Measurements from ENCODE around the gene CLTRN. TPM values are rescaled to one million over a fixed set of nuclear protein-coding genes. Genes with fewer than 3 reads are reported as not detected.
A peak's percentile ranks its signal among the peaks of the same experiment; 100 is the strongest.
"Not testable (repeated sequence)": the region's sequence is repeated elsewhere in the genome, so short reads cannot be mapped to it uniquely, and the experiment has no call there.

Gene CLTRN
- polyA plus RNA-seq, 10 donors, result 0.15 to 0.74 (median 0.49) TPM

DNA sequence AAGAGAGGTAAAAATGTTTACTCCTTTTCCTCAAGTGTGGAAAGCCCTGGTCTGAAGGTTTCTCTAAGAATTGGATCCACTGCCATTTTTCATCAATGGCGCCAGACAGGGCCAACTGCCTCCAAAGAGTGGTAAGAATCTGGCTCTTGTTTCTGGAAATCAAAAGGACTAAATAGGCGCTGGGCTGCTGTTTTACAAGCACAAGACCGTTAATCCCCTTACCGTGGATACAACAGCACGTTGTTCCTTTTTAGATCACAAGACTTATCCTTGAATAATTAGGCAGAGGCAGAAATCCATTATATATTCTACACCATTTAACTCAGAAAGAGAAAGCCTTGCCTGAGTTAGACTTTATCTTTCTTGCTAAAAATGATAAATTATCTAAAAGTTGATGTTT lies 10.6 kb downstream of the CLTRN start:
- no peak for DNase-seq

DNA sequence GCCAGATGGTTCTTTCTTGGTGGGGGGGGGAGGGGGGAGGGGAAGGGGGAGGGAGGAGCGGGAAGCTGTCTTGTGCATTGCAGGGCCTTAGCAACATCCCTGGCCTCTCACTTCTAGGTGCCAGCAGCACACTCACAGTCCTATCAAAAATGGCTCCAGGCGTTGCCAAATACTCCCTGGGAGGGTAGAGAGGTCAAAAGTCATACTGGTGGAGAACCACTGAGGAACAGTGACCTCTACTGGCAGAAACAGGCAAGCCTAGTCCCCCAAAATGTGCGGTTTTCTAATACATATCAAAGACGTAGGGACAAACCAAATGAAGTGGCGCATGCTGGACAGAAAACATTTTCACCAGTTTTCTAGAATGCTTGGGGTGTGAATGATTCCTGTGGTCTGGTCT lies 17.1 kb downstream of the CLTRN start:
- not testable (repeated sequence) for DNase-seq

DNA sequence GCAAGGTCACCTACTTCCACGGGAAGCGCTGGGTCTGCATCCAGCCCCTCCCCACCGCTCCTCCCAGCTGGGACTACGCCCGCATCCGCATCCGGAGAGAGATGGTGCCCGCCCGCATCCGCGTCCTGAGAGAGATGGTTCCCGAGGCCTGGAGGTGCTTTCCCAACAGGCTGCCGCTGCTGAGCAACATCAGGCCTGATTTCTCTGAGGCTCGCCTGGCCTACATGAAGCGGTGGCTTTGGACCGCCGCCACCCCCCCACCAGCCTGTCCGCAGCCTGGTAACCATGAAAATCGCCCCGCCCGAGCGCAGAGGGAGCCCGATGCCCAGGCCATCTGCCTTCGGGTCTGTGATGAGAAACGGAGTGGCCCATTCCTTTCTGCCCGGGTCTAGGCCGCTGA lies 18.1 kb downstream of the CLTRN start:
- no peak for DNase-seq

DNA sequence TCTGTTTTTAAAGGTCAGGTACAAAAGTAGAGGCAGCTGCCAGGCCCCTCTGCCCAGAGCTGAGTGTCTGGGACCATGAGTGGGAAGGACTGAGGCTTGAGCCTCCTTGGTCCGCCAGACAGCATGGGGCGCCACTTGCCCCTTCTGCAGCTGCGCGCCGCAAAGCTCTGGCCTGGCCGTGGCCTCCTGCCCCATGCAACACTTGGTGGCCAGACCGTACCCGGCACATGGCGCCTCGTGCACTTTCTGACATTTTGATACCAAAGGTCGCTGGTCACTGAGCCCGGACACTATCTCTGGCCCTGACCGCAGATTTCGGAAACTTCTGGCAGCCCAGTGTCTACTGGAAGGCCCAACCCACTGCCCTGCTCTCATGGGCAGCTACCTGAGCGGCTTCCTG lies 18.6 kb downstream of the CLTRN start:
- DNase-seq, result no peak

DNA sequence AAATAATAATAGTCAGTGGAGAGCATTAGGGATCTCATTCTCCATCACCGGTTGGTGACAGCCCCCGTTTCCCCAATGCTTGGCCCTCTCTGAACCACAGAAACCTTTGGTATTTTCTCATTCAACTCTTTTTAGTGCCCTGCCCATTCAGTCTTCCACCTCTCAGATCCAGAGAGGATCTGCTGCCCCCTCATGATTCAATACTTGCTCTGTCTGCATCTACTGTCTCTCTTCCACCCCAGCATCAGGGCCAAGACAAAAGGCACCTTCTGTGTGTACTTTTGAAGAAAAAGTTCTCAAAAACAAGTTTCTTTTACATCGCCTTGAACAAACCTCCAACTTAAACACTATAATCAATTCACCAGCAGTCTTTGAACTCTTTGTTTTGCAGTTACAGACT lies 19.3 kb downstream of the CLTRN start:
- DNase-seq, result no peak

DNA sequence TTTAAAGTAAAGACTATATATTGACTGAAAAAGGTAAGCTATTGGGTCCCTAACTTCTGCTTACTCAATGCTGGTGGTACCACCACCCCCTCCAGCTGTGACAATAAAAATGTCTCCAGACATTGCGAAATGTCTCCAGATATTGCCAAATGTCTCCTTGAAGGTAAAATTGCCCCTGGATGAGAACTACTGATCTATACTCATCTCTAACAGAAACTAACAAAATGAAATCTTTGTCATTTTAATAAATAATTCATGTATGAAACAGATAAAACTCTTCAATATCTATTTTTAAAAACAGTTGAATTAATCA lies 20.1 kb downstream of the CLTRN start:
- DNase-seq, result no peak

DNA sequence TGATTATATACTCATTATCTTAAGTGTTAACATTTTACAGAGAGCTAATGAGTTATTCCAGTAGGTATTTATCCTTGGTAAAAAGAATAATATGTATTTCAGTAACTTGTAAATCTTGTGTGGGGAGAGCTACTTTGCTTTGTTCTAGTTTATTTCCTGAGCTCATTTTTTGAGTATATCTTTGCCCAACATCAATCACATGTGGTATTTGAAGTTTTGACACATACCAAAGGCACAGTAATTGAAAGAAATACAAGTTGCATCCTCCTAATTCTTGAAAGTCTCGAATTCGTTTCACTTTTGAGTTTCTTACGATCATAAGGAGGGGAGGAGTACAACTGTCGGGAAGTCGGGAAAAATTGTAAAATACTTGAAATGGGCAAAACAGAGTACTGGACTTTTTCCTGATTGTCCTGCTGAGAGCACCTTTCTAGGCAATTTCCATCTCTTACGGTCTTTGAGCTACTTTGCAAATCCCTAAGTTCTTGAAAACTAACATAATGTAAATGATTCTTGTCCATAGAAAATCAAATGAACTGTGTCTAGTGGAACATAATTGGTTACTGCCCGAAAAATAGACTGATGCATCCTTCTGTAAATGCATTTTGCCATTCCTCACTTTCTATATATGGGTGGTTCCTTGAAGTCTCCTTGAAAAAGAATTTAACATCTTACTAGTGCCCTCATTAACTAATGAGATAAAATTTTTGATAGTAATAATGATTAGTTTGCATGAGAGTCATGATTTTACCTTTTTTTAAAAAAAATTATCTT lies 20.6 kb downstream of the CLTRN start:
- DNase-seq, result no peak

DNA sequence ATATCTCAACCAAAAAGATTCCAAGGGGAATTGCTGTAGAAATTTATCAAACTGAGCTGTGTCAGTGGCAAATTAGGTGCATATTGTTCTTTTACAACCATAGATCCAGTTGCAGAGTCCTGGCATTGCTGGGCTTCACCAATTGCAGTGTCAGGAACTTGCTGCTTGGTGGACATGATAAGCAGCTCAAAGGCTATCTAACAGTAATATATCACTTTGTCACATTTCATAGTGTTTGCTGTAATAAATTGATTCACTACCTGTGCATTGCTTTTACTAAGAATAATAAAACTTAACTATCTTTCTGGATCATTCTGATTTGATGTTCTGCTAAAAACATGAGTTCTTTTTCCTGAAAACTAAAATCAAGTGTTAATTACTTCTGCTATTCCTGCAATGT lies 33.0 kb downstream of the CLTRN start:
- no peak for DNase-seq

DNA sequence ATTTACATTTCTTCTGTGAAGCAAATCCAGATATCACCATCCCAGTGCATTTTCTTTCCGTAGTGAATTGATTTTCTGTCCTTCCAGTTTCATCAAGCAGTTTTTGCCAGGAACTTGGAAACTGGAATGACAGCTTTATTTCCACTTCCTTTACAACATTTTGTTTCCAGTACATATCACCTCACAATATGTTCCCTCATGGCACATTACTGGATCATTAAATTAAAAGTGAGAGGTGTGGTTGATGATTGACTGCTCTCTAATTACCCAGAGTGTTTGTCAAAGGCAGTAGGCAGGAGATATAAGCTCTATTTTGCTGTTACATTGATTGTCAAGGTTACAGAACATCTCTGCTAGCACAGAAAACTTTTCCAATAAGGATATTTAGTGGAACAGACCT lies 41.6 kb downstream of the CLTRN start:
- DNase-seq, result peak in 1 of 3 donors; percentile 0

DNA sequence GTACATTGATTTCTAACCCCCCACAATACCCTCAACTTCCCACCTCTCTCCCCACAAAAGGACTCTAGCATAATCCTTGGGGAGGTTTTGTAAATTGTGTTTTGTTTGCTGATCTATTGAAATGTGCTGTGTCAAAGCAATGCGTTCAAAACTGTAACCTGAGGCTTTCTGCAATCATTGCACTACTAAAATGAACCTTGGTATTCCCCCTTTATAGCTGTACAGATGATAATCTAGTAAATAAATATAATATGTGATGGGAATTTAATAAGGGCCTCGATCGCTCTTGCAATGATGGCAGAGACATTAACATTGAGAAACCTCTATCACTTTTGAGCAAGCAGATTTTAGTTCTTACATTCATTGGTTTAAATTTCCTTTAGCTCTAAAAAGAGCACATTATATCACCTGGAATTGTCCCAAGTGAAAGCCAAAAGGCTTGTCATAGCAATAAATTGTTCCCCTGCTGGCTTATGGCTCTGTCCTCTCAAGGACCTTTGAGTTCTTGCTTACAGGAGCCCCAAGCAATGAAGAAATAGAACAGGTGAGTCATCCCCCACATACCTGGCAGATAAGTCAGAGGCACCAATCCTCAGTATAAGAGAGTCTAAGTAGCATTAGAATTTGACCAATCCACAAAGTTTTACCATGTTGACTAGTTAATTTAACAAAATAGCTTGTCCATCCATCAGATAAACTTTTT lies 45.4 kb downstream of the CLTRN start:
- no peak for DNase-seq

DNA sequence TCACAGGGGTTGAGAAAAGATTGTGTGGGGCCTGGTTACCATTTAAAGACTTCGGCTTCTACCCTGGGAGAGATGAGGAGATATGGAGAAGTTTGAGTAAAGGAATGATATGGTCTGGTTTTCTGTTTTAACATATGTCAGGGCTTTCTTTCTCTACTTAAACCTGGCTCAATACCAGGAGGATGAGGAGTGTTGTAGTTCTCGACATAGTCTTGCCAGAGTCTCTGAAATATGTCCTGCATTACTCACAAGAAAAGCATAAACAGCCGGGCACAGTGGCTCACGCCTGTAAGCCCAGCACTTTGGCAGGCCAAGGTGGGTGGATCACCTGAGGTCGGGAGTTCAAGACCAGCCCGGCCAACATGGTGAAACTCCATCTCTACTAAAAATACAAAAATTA lies 47.5 kb downstream of the CLTRN start:
- no peak for DNase-seq

DNA sequence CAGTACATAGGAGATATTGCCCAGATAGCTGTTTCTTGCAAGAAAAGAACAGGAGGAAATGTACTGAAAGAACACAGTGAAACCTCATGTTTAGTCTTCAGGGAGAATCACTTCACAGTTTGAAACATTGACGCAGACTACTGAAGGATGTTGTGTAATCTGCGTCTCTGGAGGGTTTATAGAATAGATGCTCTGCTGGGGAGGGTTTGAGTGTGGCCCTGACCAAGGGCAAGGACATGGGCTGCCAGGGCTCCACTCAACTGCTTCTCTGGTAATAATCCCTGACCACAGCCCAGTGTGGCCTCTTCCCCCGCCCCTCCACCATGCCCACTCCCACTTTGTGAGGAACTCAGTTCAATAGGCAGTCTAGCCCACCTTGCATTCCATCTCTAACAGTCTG lies 48.1 kb downstream of the CLTRN start:
- DNase-seq, result no peak

DNA sequence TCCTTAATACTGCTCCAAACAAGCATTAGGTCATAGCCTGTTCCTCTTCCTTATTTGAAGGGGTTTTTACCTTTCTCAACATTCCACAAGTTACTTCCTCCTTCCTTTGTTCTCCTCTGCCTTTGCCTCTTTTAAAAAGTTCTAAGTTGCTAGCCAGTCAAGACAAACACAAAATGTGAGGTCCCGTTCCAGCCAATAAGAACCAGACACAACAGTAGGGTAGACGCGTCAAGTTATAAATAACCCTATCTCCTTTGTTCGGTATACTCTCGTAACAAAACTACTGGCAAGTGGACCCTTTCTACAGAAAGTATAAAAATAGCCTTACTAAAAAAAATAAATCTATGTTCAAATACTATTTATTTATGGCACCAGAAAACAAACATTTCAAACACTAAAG lies 57.5 kb downstream of the CLTRN start:
- no peak for DNase-seq

DNA sequence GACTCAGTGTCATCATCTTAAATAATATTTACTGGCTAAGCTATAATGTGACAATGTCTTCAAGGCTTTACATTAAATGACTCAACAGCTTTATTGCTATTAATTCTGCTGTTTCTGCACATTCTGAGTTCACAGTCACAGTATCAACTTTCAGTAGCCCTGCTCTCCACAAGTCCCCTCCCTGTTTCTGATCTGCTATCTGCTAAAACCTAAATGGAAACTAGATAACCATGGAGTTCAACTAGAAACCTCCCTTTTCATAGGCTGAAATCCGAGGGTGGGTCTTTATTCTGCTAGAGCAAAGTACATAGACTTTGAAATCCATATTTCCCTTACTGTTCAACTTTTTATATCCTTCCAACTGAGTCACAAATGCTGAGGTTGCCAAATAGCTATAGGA lies 58.5 kb downstream of the CLTRN start:
- DNase-seq, result no peak

DNA sequence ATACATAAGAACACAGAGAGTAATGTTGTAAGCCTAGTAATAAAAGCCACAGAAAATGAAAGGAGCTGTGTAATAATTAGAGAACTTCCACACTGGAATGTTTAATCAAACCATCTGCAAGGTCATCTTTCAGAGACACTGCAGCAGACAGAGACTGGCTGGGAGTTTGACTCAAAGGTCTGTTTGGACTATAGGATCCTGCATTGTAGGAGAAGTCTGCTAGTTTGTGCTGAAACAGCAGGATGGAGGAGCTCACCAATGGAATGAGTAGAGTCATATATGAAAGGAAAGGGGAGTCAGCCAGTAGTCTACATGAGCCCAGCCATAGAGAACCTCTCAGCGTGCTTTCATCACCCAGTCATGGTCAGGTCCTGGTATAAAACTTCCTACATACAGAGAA lies 59.4 kb downstream of the CLTRN start:
- no peak for DNase-seq

DNA sequence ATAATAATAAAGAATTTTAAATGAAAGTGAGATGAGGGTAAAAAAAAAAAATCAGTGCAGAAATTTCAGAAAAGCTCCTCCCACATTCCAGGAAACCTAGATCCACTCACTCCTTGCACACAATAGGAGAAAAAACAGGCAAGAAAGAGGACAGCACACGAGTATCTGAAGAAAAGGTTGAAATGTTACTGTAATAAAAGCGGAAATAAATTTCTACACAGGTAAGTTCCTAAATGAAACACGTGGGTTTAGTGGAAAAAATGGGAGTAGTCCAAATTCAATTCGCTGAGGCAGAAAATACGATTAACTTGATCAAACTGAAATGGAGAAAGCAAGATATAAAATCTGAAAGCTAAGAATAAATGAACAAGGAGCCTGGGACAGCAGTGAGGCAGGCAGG lies 61.8 kb downstream of the CLTRN start:
- DNase-seq, result no peak

DNA sequence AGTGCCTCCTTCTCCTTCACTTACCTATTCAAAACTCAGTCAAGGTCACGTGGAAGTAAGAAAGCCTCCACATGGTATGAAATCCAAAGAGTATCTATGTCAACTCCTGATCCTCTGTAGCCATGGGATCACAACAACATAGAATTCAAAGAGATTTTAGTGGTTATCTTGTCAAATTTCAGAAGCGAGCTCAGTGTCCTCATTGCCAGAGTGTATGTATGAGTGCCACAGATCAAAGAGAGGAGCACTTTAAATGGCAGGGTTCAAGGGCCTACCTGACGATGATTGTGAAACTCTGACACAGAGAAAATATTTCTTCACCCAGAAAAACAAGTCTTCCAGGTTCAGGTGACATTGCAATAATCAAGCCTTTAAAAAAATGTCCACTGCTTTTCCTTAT lies 62.7 kb downstream of the CLTRN start:
- no peak for DNase-seq

DNA sequence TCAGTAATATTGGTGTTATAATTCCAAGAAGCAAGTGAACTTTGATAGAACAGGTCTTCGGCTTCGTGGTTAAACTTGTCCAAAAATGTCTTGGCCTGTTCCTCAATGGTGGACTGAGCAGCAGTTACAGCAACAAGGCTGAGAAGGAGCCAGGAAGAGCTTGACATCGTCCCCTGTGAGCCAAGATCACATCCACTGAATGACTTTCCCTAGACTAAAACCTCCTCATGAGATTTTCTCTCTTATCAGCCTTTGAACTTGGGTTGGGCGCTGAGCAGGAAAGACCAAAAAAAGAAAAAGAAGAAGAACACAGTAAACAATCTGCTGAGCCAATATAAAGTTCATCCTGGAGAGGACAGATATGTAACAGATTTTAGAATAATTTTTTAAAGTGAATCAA lies 63.9 kb downstream of the CLTRN start, which contains the start of gene ACE2:
Gene ACE2, minus strand, starts transcription at position 216 of the 400 bp plus-strand sequence. Its CDS starts 49 bp downstream, at position 167.
- DNase-seq, result no peak

DNA sequence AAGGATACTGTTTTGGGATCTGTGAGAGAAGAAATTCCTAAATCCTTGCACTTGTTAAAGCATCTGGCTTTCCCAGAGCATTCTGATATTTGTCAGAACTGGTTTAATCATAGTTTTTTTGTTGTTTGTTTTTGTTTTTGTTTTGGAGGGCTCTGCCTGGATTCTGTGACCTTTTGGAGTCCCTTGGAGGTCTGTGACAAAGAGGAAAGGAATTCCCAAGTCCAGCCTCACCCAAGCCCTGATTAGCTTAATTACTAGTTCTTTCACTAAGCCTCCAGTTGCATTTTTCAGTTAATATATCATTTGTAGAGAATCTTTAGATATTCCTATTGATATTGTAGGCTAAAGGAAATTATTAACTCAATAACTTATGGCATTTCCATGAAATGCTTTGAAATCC lies 64.6 kb downstream of the CLTRN start:
- no peak for DNase-seq

DNA sequence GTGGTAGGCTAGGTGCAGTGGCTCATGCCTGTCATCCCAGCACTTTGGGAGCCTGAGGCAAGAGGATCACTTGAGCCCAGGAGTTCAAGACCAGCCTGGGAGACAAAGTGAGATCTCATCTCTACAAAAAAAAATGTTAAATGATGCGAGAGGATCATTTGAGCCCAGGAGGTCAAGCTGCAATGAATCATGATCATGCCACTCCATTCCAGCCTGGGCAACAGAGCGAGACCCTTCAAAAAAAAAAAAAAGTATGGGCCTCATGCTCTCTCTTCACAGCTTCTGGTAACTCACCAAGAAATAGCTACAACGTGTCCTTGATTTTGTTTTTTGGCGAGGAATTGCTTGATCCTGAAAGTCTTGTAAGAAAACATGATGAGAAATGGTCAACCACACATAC lies 65.1 kb downstream of the CLTRN start:
- DNase-seq, result no peak

DNA sequence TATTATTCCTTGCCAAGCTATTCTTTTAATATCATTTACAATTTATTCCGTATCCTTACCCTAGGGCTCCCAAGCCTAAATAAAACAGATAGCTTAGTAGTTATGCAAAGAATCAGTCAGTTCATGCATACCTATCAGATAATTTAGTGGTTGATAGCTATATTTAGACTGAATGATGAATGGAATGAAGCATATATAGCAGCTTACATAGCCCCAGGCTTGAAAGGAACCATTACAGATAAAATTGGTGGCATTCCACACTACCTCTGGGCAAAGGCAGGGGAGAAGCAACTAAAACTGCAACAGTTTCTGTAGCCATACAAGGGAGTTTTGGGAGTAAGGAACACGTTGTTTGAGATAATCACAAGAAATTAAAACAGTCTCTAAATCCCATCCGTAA lies 66.6 kb downstream of the CLTRN start:
- no peak for DNase-seq

DNA sequence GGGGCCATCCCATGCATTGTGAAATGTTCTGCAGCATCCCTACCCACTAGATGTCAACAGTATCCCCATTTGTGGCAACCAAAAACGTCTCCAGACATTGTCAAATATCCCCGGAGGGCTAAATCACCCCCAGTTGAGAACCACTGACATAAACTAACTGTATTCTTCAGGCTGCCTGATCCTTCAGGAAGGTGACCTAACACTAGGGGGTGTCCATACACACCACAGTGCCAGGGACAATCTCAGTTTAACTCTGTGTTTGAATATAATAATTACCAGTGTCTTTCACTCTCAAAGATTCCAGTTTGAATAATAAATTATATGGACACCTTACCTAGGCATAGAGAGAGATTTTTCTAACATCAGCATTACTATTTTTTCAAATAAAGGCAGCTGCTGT lies 70.2 kb downstream of the CLTRN start:
- no peak for DNase-seq
